GM10266 (cell line): Measurements from ENCODE around the gene TBC1D14.

ENCODE experiments used
- DNase-seq: peaks from one replicate; pipeline ENCODE4 v3.0.0; 2012; ENCODE audit errors: extremely low spot score
- TF ChIP-seq, protein P1 (sequence below): IDR thresholded peaks from 2 replicates; pipeline ENCODE4 v1.5.1; 2012; ENCODE audit warnings: mild to moderate bottlenecking, low read depth; ENCODE audit not compliant: control insufficient read depth, insufficient read depth; ENCODE audit errors: missing control alignments

Gene TBC1D14

DNA sequence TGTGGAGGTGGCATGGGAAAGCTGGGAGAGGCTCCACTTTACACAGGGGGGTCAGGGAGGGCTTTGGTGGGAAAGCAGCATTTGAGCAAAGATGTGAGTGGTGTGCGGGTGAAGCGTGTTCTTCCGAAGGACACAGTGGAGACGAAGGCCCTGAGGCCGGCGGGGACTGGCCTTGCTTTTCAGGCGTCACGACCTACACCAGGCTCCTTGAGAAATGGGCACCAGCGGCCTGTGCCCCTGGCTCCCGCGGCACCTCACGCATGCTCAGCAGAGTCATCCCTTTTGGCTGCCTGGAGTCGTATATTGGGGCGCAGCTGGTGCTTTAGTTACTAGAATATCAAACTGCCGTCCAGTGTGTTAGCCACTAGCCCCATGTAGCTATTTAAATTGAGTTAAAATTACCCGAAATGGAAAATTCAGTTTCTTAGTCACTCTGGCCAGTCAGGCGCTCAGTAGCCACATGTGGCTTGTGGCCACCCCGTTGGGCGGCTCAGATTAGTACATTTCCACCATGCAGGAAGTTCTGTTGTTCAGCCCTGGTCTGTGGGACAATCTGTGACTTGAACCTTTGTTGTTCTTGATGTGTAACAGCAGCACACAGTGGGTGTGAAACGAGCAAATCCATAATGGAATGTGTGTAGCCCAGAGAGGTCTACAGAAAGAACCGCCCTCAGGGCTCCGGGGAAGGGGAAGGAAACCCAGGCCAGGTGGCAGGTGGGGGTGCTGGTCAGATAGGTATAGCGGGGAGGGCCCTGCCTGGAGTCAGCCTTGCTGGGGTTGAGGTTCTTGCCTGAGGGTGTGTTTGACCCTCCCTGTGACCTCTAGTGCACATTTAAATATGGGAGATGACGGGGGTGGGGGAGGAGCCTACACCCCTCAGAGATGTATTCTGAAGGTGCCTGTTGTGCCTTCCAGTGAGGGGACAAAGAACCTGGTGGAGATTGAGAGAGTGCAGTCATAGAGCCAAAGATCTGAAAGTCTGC lies 30.4 kb downstream of the TBC1D14 start:
- DNase-seq: peak; percentile 49
- TF ChIP-seq, protein P1, sequence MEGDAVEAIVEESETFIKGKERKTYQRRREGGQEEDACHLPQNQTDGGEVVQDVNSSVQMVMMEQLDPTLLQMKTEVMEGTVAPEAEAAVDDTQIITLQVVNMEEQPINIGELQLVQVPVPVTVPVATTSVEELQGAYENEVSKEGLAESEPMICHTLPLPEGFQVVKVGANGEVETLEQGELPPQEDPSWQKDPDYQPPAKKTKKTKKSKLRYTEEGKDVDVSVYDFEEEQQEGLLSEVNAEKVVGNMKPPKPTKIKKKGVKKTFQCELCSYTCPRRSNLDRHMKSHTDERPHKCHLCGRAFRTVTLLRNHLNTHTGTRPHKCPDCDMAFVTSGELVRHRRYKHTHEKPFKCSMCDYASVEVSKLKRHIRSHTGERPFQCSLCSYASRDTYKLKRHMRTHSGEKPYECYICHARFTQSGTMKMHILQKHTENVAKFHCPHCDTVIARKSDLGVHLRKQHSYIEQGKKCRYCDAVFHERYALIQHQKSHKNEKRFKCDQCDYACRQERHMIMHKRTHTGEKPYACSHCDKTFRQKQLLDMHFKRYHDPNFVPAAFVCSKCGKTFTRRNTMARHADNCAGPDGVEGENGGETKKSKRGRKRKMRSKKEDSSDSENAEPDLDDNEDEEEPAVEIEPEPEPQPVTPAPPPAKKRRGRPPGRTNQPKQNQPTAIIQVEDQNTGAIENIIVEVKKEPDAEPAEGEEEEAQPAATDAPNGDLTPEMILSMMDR: no peak

DNA sequence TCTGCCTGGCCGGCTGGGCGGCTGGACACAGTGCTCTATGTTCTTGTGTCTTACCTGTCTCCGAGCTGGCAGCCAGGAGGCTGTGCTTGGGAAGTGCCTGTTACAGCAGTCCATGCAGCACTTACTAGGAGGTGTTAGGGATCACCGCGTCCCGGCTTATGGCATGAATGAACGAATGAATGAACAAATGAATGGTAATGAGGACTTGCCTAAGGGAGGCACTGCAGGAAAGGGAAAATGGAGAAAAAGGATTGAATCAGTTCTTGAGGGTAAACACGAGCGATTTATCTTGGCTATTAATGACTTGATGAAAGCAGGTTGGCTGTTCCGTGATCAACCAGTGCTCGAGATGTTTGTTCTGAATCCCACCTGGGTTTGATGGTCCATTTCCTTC lies 31.1 kb downstream of the TBC1D14 start:
- TF ChIP-seq, protein P1: no peak
- no peak for DNase-seq

DNA sequence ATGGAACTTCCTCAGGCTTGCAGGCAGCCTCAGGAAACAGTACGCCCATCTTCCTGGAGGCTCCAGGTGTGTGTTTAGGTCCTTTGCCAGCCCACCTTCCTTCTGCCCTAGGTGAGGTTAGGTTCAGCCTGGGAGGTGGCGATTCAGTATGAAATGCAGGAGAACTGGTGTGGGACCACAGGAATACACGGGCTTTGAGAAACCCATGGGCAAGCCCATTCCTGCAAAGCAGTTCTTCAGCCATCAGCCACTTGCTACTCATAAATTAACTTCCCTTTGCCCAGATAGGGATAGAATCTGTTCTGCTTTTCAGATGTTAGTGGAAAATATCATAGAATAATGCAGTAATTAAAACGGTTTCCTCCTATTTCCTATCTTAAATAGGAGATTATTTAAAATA lies 32.2 kb downstream of the TBC1D14 start:
- TF ChIP-seq, protein P1: no peak
- no peak for DNase-seq

DNA sequence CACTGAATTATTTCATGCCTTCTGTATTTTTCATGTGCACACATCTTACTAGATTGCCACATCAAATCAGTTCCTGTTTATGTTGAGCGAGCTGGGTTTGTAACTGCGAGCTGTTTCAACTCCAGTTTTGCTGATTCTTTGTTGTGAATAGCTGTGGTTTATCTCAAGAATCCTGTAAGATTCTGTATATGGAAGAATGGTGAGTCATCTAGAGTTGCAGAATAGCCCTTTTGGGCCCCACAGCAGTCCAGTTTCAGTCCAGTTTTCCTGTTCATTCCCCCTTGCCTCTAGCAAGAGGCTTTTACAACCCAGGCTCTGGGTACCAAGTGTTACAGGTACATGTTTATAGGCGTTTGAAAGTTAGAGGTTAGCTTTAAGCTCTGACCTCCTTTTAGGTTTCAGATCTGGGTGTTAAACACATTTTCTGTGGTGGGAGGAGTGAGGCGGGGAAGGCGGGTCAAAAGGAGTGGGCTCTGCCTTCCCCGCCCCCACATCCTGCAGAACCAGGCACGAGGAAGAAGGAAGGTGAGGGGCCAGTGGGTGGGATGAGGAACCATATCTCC lies 32.7 kb downstream of the TBC1D14 start:
- DNase-seq: peak; percentile 61
- TF ChIP-seq, protein P1: no peak

DNA sequence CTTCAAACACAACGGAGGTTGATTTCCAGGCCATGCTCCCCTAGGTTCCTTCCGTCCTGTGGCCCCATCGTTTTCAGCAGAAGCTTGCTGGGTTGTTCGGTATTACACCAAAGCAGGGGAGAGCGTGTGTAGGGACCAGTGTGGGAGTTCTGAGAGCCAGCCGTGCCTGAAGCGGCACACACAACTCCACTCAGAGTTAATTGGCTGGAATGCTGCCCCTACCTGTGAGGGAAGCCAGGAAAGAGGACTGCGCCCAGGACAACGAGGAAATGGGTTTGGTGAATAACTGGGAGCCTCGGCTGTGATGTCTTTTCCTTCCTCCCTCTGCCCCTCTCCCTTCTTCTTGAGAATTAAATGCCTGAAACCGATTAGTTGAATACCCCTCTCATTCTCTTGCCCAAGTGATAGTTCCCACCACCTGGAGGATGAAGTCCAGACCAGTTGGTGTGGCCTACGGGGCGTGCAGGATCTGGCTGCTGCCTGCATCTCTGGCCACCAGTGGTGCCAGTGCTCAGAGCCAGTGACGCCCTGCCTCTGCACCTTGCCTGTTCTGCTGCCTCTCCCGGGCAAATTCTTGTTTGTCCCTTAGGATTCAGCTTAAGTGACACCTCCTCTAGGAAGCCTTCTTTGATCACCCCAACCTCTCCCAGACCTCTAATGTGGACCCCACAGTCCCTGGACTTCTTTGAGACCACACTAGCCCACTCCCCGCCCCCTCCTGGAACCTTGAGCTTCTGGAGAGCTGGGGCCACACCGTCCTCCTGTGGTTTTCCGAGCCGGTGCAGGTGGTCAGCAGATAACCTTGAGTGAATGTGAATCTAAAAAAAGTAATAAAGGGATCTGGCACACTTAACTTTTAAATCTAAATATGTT lies 33.6 kb downstream of the TBC1D14 start:
- TF ChIP-seq, protein P1: no peak
- no peak for DNase-seq

DNA sequence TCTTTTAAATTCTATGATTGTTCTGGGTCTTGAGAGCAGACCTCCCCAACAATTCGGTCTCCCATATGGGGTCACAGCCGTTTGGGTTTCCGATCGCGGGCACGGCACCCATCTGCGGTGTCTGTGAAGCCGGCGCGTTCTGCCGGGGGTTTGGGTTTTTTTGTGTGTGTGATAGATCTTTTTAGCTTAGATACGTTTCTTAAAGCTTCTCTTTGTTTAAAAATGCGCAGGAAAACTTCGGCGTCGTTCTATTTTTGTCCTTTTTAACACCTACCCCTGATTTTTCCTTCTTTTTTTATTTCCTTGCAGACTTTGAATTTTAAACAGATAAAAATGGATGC lies 34.2 kb downstream of the TBC1D14 start:
- TF ChIP-seq, protein P1: no peak
- no peak for DNase-seq
